NCI-H1930 (cell line): ENCODE data around the gene CBLN3.

Experiments
- DNase-seq, 2 experiments: peaks; one replicate each; lab custom pipeline; 2025; lab: John Stamatoyannopoulos, UW

Gene CBLN3

DNA sequence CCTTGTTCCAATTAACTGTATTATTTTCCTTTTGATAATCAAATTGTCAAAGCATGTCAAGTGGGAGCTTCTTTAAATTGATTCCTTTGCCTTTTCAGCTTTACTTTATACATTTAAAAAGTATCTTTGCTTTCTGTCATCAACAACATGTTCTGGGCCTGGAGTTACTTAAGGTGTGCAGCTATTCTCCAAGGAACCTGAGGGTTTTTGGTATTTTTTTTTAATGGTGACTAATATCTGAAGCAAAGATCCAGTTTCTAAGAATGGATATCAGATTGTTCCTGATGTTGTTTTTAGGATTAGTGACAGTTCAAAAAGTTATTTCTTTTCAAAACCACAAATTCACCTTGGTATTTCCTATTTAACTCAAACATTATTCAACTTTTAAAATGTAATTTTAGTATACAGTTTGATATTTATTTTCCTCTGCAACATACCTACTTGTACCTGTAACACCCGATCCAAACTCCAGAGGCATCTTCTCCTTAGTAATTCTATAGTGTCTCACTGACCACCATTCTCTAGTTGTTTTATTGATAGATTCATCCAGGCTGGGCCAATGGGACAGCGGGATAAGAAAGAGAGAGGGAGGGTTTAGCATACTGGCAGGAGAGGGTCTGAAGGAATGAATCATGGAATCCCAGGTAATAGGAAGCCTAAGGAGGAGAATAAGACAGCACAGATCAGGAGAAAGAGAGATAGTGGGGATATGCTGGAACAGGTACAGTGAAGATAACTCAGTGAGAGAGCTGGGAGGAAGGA, 3.1 kb downstream of the CBLN3 start:
- DNase-seq: no peak

DNA sequence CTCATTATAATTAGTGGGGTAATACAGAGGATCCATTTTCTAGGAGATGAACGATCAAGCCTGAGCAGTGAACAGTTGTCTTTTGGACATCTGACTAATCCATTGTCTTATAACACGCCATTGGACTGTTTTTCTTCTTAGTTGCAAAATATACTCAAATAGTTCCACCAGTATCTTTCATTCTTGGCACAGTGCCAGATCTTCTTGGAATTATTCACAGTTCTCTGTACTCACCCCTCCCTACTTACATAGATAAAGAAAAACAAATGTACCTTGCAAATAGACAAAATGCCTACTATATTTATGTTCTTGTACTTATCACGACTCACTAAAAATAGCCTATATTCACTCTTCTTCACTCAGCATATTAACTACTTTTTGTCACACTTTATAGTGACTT, 3.8 kb downstream of the CBLN3 start:
- no peak for DNase-seq

DNA sequence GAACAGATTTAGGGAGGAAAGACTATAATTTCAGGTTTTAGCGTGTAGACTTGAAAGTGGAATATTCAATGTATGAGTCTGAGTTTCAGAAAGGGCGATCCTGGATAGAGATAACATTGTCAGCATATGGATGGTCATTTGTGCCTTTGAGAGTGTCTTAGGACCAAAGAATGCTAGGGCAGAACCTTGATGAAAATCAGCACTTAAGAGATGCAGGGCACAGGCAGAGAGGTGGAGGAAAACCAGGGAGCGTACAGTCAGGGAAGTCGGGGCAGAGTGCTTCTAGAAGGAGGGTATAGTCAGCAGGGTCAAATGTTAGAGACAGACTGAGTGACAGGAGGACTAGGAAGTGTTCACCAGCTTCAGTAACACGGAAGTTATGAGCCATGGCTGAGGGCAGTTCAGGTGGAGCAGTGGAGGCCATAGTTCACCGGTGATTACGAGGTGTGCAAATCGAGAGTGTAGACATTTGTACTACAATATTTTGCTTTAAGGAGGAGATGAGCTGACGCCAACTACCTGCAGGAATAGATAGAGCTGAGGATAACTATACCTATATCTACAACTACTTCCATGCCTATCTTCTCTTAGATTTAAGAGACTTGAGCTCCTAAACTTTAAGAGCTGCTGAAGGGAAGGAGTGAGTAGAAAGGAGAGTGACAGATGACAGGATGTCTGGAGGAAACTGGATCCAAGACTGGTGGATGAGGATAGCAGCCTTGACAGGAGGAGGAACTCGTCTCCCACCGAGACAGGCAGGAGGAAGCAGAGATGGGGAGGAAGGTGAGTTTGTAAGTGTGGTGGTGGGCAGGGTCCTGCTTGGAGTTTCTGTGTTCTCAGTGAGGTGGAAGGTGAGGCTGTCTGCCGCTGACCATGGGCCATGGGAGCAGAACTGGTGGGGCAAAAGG, 6.5 kb downstream of the CBLN3 start:
- DNase-seq: no peak

DNA sequence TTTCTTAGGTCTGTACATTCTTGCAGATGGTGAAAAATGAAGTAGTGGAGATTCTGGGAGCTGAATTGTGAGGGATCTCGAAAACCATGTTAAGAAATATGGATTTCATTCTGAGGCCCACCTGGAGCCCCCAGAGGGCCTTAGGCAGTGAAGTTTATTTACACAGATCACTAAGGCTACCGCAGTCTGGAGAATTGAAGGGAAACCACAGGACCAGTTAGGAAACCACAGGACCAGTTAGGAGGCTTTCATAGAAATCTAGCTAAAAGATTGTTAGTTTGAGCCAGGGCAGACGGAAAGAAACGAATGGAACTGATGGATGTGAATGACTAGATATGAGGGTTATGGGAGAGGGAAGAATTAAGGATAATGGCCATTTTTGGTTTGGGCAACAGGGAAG, 7.2 kb downstream of the CBLN3 start:
- DNase-seq: no peak

DNA sequence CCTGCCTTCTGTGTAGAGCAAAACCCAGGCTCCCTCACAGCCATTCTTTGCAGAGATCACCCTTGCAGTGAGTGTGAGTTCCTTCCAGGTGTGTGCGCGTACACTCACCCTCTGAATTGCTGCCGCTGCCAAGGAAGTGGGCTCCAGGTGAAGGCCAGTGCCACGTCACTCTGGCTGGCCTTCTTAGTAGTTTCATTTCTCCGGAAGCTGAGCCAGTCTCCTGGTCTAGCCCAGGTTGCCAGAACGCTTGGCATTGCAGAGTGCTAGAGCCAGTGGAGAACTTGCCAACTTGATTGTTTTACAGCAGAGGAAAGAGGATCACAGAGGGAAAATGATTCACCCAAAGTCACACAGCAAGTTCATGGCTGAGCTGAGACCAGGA, 11.0 kb downstream of the CBLN3 start:
- DNase-seq: no peak

DNA sequence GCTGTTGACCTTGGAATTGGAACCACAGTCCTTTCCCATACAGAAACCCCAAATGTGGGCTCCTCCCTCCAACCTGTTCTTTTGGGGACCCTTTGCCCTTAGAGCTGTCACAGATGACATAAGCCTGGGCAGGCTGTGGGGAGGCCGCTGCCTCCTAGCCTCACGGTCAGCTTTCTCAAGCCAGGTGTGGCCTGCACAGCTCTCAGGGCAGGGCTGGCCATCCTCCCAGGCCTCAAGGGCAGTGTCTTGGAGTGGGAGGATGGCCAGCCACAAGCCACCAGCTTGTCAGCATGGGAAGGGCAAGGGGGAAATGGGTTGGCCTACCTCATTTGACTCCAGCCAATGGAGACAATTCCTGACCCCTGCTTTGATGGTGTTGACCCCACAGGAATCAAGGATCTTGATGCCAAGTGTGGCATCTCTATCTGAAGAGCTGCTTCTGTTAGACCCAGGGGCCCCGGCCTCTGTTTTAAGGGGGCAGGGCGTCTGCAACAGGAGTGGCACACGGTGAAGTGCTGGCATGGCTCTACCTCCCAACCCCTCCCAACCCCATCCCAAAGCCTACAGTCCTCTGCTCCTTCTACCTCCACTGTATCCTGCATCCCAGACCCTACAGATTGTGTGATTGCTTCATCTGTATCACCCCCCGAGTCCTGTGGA, 11.5 kb downstream of the CBLN3 start:
- no peak for DNase-seq

DNA sequence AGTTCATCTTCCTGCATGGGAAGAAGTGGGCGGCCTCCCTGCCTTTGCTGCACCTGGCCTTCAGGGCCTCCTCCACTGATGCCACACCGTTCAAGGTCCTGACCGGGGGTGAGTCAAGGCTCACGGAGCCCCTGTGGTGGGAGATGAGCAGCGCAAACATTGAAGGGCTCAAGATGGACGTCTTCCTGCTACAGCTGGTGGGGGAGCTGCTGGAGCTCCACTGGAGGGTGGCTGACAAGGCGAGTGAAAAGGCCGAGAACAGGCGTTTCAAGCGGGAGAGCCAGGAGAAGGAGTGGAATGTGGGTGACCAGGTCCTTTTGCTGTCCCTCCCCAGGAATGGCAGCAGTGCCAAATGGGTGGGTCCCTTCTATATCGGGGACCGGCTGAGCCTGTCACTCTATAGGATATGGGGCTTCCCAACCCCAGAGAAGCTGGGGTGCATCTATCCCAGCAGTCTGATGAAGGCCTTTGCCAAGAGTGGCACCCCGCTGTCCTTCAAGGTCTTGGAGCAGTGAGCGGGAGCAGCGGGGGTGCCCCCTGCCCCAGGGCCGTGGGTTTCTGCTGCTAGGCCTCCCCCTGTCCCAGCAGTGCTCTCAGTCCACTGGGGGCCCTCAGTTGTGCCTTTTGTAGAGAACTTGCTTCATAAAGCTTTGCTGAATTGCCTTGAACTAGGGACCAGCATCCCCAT, 12.4 kb downstream of the CBLN3 start:
- no peak for DNase-seq

DNA sequence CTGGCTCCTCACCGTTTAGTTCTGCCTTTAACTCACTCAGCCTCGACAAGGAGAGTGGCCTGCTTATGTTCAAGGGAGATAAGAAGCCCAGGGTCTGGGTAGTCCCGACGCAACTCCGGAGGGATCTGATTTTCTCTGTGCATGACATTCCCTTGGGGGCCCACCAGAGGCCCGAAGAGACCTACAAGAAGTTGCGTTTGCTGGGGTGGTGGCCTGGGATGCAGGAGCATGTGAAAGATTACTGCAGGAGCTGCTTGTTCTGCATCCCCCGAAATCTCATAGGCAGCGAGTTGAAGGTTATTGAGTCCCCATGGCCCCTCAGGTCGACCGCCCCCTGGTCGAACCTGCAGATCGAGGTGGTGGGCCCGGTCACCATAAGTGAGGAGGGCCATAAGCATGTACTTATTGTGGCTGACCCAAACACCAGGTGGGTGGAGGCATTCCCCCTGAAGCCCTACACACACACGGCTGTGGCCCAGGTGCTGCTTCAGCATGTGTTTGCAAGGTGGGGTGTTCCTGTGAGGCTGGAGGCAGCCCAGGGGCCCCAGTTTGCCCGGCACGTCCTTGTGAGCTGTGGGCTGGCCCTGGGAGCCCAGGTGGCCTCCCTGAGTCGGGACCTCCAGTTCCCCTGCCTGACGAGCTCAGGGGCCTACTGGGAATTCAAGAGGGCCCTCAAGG, 13.1 kb downstream of the CBLN3 start:
- no peak for DNase-seq

DNA sequence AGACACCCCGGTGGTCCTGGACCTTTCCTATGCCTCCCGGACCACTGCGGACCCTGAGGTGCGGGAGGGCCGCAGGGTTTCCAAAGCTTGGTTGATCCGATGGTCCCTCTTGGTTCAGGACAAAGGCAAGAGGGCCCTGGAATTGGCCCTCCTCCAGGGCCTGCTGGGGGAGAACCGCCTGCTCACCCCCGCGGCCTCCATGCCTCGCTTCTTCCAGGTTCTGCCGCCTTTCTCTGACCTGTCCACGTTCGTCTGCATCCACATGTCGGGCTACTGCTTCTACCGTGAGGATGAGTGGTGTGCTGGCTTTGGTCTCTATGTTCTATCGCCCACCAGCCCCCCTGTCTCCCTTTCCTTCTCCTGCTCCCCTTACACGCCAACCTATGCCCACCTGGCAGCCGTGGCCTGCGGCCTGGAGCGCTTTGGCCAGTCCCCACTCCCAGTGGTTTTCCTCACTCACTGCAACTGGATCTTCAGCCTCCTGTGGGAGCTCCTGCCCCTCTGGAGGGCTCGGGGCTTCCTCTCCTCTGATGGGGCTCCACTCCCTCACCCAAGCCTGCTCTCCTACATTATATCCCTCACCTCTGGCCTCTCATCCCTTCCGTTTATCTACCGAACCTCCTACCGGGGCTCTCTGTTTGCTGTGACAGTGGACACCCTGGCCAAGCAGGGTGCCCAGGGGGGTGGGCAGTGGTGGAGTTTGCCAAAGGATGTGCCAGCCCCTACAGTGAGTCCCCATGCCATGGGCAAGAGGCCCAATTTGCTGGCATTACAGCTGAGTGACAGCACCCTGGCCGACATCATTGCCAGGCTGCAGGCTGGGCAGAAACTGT, 13.8 kb downstream of the CBLN3 start:
- no peak for DNase-seq

DNA sequence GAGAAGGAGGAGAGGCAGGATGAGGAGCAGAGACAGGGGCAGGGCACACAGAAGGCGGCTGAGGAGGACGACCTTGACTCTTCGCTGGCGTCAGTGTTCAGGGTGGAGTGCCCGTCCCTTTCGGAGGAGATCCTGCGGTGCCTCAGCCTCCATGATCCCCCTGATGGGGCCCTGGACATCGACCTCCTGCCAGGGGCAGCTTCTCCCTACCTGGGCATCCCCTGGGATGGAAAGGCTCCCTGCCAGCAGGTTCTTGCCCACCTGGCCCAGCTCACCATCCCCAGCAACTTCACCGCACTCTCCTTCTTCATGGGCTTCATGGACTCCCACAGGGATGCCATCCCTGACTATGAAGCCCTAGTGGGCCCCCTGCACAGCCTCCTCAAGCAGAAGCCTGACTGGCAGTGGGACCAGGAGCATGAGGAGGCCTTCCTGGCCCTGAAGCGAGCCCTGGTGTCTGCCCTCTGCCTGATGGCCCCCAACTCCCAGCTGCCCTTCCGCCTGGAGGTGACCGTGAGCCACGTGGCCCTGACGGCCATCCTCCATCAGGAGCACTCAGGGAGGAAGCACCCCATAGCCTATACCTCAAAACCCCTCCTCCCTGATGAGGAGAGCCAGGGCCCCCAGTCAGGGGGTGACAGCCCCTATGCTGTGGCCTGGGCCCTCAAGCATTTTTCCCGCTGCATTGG, 14.6 kb downstream of the CBLN3 start:
- DNase-seq: no peak

DNA sequence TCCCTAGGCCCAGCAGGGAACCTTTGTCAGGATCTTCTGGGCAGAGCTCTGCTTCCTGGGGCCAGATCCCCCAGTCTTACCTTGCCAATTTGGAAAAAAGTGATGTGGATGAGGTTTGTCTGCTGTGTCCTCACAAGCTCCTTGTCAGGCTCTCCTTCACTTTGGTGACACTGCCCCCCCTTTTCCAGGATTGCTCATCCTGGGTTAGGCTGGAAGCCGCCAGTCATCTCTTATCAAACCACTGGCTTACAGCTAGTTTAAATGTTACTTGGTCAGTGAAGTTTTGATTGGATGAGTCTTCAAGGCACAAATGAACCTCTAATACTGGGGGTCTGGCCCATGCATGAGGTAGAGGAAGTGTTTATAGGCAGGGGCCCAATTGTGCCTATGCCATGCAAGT, 15.4 kb downstream of the CBLN3 start:
- no peak for DNase-seq

DNA sequence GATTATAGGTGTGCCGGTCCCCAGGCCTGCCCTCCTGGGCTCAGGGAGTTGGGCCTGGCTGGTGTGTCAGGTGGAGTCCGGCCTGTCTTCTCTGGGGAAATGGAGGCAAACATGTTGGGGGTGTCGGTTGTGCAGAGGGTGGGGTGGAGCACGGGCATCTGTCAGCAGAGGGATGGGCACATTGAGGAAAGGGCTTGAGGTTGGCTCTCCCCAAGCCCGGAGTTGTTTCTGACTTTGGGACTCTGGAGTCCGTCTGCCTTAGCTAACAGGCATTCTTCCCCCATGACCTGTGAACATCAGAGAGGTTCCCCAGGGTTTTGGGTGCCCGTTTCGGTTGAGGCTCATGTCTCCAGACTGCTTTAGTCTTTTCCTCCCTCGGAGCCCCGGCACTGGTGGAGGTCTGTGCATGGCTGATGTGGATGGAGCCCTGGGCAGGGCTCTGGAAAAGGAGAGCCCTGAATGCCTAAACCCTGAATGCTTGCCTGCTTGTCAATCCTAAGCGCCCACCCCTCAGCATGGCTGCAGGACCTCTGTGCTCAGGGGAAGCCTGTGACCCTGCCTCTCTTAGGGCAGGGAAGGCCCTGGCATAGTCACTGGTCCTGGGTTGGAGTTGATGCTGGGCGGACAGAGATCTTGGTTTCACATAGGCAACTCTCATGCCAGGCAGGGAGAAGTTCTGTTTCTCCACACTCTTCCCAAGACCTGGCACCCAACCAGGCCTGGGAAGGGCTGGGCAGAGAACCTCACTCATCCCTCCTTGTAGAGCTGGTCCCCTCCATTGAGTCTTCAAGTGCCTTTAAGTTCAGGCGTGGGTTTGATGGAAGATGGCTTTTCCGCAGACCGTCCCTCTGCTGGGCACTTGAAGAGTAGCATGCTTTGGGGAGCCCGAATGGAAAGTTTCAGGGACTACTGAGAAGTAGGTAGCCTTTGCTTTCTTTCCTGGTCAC, 17.8 kb downstream of the CBLN3 start:
- no peak for DNase-seq

DNA sequence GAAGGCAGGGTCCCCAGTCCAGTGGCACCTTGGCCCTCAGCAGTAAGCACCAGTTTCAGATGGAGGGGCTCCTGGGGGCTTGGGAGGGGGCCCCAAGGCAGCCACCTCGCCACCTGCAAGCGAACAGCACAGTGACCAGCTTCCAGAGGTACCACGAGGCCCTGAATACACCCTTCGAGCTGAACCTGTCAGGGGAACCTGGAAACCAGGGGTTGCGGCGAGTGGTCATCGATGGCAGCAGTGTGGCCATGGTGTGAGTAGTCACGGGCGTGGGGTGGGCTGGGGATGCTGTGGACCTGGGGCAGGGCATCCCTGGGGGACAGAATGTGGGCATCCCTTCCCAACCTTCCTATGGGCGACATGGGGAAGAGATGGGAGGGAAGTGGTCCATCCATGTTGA, 19.5 kb downstream of the CBLN3 start:
- DNase-seq: no peak

DNA sequence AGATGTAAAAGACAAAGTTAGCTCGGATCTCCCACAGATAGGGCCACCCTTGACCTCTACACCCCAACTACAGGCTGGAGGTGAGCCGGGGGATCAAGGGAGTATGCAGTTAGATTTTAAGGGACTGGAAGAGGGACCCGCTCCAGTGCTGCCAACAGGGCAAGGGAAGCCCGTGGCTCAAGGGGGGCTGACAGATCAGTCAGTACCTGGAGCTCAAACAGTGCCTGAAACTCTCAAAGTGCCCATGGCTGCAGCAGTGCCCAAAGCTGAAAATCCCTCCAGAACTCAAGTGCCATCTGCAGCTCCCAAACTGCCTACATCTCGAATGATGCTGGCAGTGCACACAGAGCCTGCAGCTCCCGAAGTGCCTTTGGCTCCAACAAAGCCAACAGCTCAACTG, 20.3 kb downstream of the CBLN3 start:
- DNase-seq: no peak

DNA sequence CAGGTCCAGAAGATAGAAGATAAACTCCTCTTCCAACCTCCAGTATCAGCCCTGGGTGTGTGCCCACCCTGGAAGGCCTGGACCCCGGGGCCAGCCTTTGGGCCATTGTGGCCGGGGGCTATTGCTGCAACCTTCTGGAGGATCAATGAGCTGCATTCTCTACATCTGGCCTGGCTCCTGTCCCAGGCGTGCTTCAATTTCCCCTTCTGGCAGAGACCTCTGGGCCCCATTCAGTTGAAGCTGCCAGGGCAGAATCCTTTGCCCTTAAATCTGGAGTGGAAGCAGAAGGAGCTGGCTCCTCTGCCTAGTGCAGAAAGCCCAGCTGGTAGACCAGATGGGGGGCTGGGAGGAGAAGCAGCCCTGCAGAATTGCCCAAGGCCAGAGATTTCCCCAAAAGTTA, 20.7 kb downstream of the CBLN3 start:
- no peak for DNase-seq

DNA sequence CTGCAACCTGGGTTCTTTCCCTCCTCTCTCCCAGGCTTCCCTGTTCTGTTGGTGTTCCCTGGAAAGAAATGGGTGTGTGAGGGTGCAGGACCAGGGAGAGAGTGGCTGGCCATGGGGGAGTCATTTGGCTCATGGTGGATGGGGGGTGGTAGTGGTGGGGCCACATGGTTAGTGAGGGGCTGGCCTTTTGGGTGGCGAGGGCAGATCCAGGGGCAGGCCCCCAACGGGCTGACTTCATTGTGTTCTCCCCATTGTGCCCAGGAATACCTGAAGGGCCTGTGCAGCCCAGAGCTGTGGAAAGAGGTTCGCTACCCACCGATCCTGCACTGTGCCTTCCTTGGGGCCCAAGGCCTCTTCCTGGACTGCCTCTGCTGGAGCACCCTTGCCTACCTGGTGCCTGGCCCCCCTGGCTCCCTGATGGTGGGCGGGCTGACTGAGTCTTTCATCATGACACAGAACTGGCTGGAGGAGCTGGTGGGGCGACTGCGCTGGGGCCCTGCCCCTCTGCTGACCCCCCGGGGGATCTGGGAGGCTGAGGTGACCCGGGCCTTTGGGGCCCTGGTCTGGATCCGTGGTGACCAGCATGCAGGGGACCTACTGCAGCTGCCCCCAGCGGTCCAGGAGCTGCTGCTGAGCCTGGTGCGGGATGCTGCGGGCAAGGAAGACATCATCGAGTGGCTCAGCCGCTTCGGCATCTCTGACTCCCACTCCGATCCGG, 21.7 kb downstream of the CBLN3 start:
- no peak for DNase-seq

DNA sequence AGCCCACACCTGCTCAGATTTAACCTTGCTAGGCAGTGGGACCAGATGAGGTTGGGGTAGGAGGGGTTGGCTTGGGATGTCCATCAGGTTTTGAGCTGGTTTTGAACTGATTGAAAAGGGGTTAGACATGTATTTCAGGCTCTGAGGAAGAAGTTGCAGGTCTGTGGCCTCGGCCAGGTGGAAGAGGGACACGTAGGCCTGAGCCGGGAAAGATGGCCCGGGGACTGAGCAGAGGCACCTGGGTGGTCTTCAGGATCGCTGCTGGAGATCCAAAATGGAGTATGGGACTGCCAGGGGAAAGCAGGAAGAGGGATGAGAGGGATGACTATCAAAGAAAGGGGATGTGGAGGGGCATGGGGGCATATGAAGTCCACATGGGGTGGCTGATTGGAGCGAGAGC, 23.1 kb downstream of the CBLN3 start:
- no peak for DNase-seq

DNA sequence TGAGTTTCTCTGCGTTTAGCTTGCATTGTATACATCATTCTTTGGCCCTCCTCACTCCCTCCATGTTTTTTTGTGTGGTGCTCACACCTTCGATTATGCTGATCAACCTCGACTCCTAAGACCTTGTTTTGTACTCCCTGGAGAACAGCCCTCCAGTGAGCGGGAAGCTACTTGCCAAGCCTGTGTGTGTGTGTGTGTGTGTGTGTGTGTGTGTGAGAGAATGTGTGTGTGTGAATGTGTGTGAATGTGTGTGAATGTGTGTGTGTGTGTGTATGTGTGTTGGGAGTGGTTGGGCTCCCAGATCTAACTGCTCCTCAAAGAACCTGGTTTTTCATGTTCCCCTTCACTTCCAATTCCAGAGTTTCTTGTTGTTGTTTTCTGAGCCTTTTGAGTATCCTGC, 24.7 kb downstream of the CBLN3 start:
- DNase-seq: no peak
